ENCODE measurements around the gene MYL12B. TPM values are rescaled to one million over a fixed set of nuclear protein-coding genes. Genes with fewer than 3 reads are reported as not detected.

The MYL12B gene
- total and polyA plus RNA-seq, 2 donors (not counting 3 experiments of a cell fraction or from before 2014, with no cell fraction given): 634 to 724 TPM

GRCh38 chr18:3306391-3306790 is 44.5 kb downstream of the MYL12B start:
- no peak overlapping the region for H3K4me2 ChIP-seq (ENCODE audit: insufficient read depth, low read length)
- H3K79me2 ChIP-seq (ENCODE audit: control insufficient read depth, insufficient read depth, low read length): no peaks in the 10 kb centered on the region
- CTCF ChIA-PET: no interaction called here
- no peaks in the 10 kb centered on the region for H3K36me3 ChIP-seq (ENCODE audit: control insufficient read depth in 2 of 2, extremely low read depth in 1 of 2, insufficient read depth in 2 of 2, low read length in 2 of 2)
- dilution Hi-C loops (cut with MboI; ENCODE audit: extremely low pct_ligation_motif_present, low sequenced_read_pairs): no loop called here
- POLR2A ChIA-PET: no interaction called here
- intact Hi-C loops (cut with micrococcal nuclease): no loop called here
- H2AFZ ChIP-seq (ENCODE audit: low read depth, low read length): no peak overlapping the region
- H3K27me3 ChIP-seq (ENCODE audit: control insufficient read depth in 2 of 2, insufficient read depth in 2 of 2, low read length in 2 of 2): peaks cover 0 to 3% of the 10 kb centered on the region in 2 experiments
- FAIRE-seq (no peak), DNase-seq (ENCODE audit: low read depth, low spot score) (no peak)
- no peaks in the 10 kb centered on the region for H3K4me1 ChIP-seq (ENCODE audit: control insufficient read depth, extremely low read depth, insufficient read depth, low read length)
- no TSS peak for BruUV-seq (replicated peaks)
- H4K20me1 ChIP-seq (replicated peaks; ENCODE audit: control insufficient read depth, extremely low read depth, insufficient read depth, low read length): no peaks in the 10 kb centered on the region
- H3K4me3 ChIP-seq (replicated peaks in 1 of 3; ENCODE audit: insufficient read depth in 1 of 3, low read depth in 1 of 3, low read length in 3 of 3): no peak overlapping the region
- no peak overlapping the region for H3K9ac ChIP-seq (replicated peaks; ENCODE audit: extremely low read depth, insufficient read depth, low read length)
- TF ChIP-seq POLR2A (IDR thresholded peaks at IDR 0.05; ENCODE audit: low read depth, low read length): no peak
- TF ChIP-seq GATA2 (IDR thresholded peaks at IDR 0.05; ENCODE audit: insufficient read depth, insufficient read length, low read depth, low read length): no peak
- TF ChIP-seq EZH2 (IDR thresholded peaks at IDR 0.05; ENCODE audit: borderline replicate concordance, low read depth, low read length, severe bottlenecking): no peak
- no peak for TF ChIP-seq JUN (IDR thresholded peaks at IDR 0.05; ENCODE audit: borderline replicate concordance, insufficient read depth, insufficient read length, low read depth)
- no peak for TF ChIP-seq FOS (IDR thresholded peaks at IDR 0.05; ENCODE audit: borderline replicate concordance, insufficient read depth, low read length)
- TF ChIP-seq CTCF (IDR thresholded peaks at IDR 0.05; ENCODE audit: extremely low read depth in 1 of 2, insufficient read depth in 1 of 2, low read depth in 1 of 2, low read length in 2 of 2): no peak
- no peaks in the 10 kb centered on the region for H3K9me3 ChIP-seq (replicated peaks; ENCODE audit: control insufficient read depth, insufficient read depth, low read length)
- H3K27ac ChIP-seq (ENCODE audit: insufficient read depth, low read depth, low read length): no peak overlapping the region
- no peaks in the 10 kb centered on the region for H3K9me1 ChIP-seq (replicated peaks; ENCODE audit: control insufficient read depth, extremely low read depth, insufficient read depth, low read length)

GRCh38 chr18:3313685-3314084 is 51.8 kb downstream of the MYL12B start:
- H3K9ac ChIP-seq (replicated peaks; ENCODE audit: extremely low read depth, insufficient read depth, low read length): no peak overlapping the region
- dilution Hi-C loops (cut with MboI; ENCODE audit: extremely low pct_ligation_motif_present, low sequenced_read_pairs) (no loop called here), intact Hi-C loops (cut with micrococcal nuclease) (no loop called here)
- no peaks in the 10 kb centered on the region for H3K9me3 ChIP-seq (replicated peaks; ENCODE audit: control insufficient read depth, insufficient read depth, low read length)
- no peaks in the 10 kb centered on the region for H3K9me1 ChIP-seq (replicated peaks; ENCODE audit: control insufficient read depth, extremely low read depth, insufficient read depth, low read length)
- no peak overlapping the region for H3K4me3 ChIP-seq (replicated peaks in 1 of 3; ENCODE audit: insufficient read depth in 1 of 3, low read depth in 1 of 3, low read length in 3 of 3)
- no peaks in the 10 kb centered on the region for H3K27me3 ChIP-seq (ENCODE audit: control insufficient read depth in 2 of 2, insufficient read depth in 2 of 2, low read length in 2 of 2)
- H3K4me1 ChIP-seq (ENCODE audit: control insufficient read depth, extremely low read depth, insufficient read depth, low read length): no peaks in the 10 kb centered on the region
- DNase-seq (ENCODE audit: low read depth, low spot score) (no peak), FAIRE-seq (no peak)
- H3K36me3 ChIP-seq (ENCODE audit: control insufficient read depth in 2 of 2, extremely low read depth in 1 of 2, insufficient read depth in 2 of 2, low read length in 2 of 2): no peaks in the 10 kb centered on the region
- CTCF ChIA-PET: interaction anchor here (2.2 to 2.6 kb wide), 2 partner anchors 17 to 272 kb away, joined by 5 to 7 read pairs; no protein-coding TSS in a partner anchor
- TF ChIP-seq MYC (IDR thresholded peaks at IDR 0.05; ENCODE audit: low read depth, low read length) (no peak), GATA2 (IDR thresholded peaks at IDR 0.05; ENCODE audit: insufficient read depth, insufficient read length, low read depth, low read length) (no peak), FOS (IDR thresholded peaks at IDR 0.05; ENCODE audit: borderline replicate concordance, insufficient read depth, low read length) (no peak), POLR2A (IDR thresholded peaks at IDR 0.05; ENCODE audit: low read depth, low read length) (no peak), POLR2AphosphoS5 (IDR thresholded peaks at IDR 0.05; ENCODE audit: insufficient read depth, low read depth, low read length) (no peak), JUN (IDR thresholded peaks at IDR 0.05; ENCODE audit: borderline replicate concordance, insufficient read depth, insufficient read length, low read depth) (no peak), MAX (IDR thresholded peaks at IDR 0.05; ENCODE audit: insufficient read depth, insufficient read length) (no peak)
- no peaks in the 10 kb centered on the region for H4K20me1 ChIP-seq (replicated peaks; ENCODE audit: control insufficient read depth, extremely low read depth, insufficient read depth, low read length)
- no TSS peak for BruUV-seq (replicated peaks)
- H2AFZ ChIP-seq (ENCODE audit: low read depth, low read length): no peak overlapping the region
- no peak overlapping the region for H3K4me2 ChIP-seq (ENCODE audit: insufficient read depth, low read length)
- no peak overlapping the region for H3K27ac ChIP-seq (ENCODE audit: insufficient read depth, low read depth, low read length)
- POLR2A ChIA-PET: no interaction called here
- no peaks in the 10 kb centered on the region for H3K79me2 ChIP-seq (ENCODE audit: control insufficient read depth, insufficient read depth, low read length)

Measured in endothelial cell of umbilical vein (primary cell).